Panc1 (cell line): Measurements from ENCODE around the gene UBP1. TPM values are rescaled to one million over a fixed set of nuclear protein-coding genes. Genes with fewer than 3 reads are reported as not detected.

Experiments
- ATAC-seq: fragments of 200-7000 bp; cut with Tn5 transposase; 2 replicates; pipeline ENCODE4 v1.9.1; 2020; ENCODE audit warnings: mild to moderate bottlenecking, moderate library complexity
- BruUV-seq: library from RNA; stranded (reverse); fragments of 400-500 nt; replicated peaks from 2 replicates; lab custom pipeline; 2021; lab: Mats Ljungman, UMichigan
- CTCF ChIA-PET: fragments of 300-600 bp; sonication (Branson Sonifier 250); formaldehyde crosslinking; loops from one replicate; lab custom pipeline; 2022; ENCODE audit warnings: antibody characterized with exemption; lab: Charles Lee
- POLR2A ChIA-PET: fragments of 300-600 bp; sonication (Branson Sonifier 250); formaldehyde crosslinking; loops from one replicate; lab custom pipeline; 2022; ENCODE audit warnings: antibody characterized with exemption; lab: Charles Lee
- DNase-seq: peaks from one replicate; pipeline ENCODE4 v3.0.0-alpha.2; 2010; ENCODE audit warnings: low read depth, low spot score
- H3K27ac ChIP-seq: 2 replicates; pipeline ENCODE4 v1.5.1; 2011; ENCODE audit warnings: mild to moderate bottlenecking, low read length, inconsistent platforms
- H3K27me3 ChIP-seq: fragments of 200-500 bp; sonication (Bioruptor generic); 2 replicates; pipeline ENCODE4 v1.6.0; 2014; ENCODE audit warnings: low read length, inconsistent platforms; ENCODE audit not compliant: control insufficient read depth, insufficient read depth
- H3K36me3 ChIP-seq: fragments of 200-500 bp; sonication (Bioruptor generic); 2 replicates; pipeline ENCODE4 v1.5.1; 2014; ENCODE audit warnings: inconsistent platforms, mild to moderate bottlenecking, low read length, moderate library complexity; ENCODE audit not compliant: control insufficient read depth, insufficient read depth
- H3K4me1 ChIP-seq: 2 replicates; pipeline ENCODE4 v1.5.1; 2011; ENCODE audit warnings: inconsistent platforms, mild to moderate bottlenecking, low read length, moderate library complexity; ENCODE audit not compliant: control insufficient read depth, insufficient read depth
- H3K4me3 ChIP-seq, 2 experiments: 2 replicates each; pipeline ENCODE4 v1.5.1; 2011 to 2012; ENCODE audit warnings: low read depth in 2 of 2, low read length in 2 of 2, mild to moderate bottlenecking in 2 of 2, inconsistent platforms in 1 of 2, moderate library complexity in 1 of 2
- H3K9me3 ChIP-seq: fragments of 200-500 bp; sonication (Bioruptor generic); 2 replicates; pipeline ENCODE4 v1.5.1; 2014; ENCODE audit warnings: low read depth, mild to moderate bottlenecking, inconsistent platforms, low read length, moderate library complexity; ENCODE audit not compliant: control insufficient read depth, insufficient read depth
- CTCF ChIP-seq: fragments of 450-650 bp; IDR thresholded peaks from 2 replicates; pipeline ENCODE4 v1.5.1; 2017; ENCODE audit warnings: mild to moderate bottlenecking
- POLR2AphosphoS5 ChIP-seq: IDR thresholded peaks from 2 replicates; pipeline ENCODE4 v1.6.1; 2012; ENCODE audit warnings: mild to moderate bottlenecking, low read depth, low read length, moderate library complexity
- SIN3A ChIP-seq: IDR thresholded peaks from 2 replicates; pipeline ENCODE4 v1.6.1; 2012; ENCODE audit warnings: low read depth, mild to moderate bottlenecking, low read length, moderate library complexity, borderline replicate concordance; ENCODE audit not compliant: insufficient read depth
- TCF7L2 ChIP-seq: IDR thresholded peaks from 2 replicates; pipeline ENCODE4 v1.6.1; 2011; ENCODE audit warnings: mild to moderate bottlenecking, low read depth, low read length, inconsistent platforms
- in situ Hi-C: cut with HindIII; loops from 2 replicates; pipeline ENCODE4 v1.10.0; 2016; ENCODE audit warnings: low sequenced_read_pairs, low pct_unique_long_range_greater_than_20kb
- intact Hi-C: fragments of 100-400 bp; cut with micrococcal nuclease; formaldehyde crosslinking; loops from one replicate; pipeline ENCODE4 v1.10.0; 2022; ENCODE audit not compliant: unreplicated experiment
- total RNA-seq: library from RNA; stranded (reverse); gene quantifications from one replicate; pipeline ENCODE4 v1.2.1, GENCODE V29; 2021; ENCODE audit not compliant: unreplicated experiment
- TF ChIP-seq, protein P1 (sequence below), 2 experiments: IDR thresholded peaks; 2 replicates each; pipeline ENCODE4 v1.6.1; 2011 to 2012; ENCODE audit warnings: low read depth in 2 of 2, control low read depth in 1 of 2, low read length in 1 of 2, mild to moderate bottlenecking in 1 of 2, moderate library complexity in 1 of 2; ENCODE audit not compliant: insufficient read depth in 1 of 2

The UBP1 gene
- total RNA-seq, 1 experiment from 2014 or later: 62.4 TPM

GRCh38 chr3:33426068-33426467 is 14.1 kb downstream of the UBP1 start:
- TF ChIP-seq SIN3A (no peak), CTCF (no peak), TCF7L2 (no peak), POLR2AphosphoS5 (no peak)
- TF ChIP-seq, protein P1, sequence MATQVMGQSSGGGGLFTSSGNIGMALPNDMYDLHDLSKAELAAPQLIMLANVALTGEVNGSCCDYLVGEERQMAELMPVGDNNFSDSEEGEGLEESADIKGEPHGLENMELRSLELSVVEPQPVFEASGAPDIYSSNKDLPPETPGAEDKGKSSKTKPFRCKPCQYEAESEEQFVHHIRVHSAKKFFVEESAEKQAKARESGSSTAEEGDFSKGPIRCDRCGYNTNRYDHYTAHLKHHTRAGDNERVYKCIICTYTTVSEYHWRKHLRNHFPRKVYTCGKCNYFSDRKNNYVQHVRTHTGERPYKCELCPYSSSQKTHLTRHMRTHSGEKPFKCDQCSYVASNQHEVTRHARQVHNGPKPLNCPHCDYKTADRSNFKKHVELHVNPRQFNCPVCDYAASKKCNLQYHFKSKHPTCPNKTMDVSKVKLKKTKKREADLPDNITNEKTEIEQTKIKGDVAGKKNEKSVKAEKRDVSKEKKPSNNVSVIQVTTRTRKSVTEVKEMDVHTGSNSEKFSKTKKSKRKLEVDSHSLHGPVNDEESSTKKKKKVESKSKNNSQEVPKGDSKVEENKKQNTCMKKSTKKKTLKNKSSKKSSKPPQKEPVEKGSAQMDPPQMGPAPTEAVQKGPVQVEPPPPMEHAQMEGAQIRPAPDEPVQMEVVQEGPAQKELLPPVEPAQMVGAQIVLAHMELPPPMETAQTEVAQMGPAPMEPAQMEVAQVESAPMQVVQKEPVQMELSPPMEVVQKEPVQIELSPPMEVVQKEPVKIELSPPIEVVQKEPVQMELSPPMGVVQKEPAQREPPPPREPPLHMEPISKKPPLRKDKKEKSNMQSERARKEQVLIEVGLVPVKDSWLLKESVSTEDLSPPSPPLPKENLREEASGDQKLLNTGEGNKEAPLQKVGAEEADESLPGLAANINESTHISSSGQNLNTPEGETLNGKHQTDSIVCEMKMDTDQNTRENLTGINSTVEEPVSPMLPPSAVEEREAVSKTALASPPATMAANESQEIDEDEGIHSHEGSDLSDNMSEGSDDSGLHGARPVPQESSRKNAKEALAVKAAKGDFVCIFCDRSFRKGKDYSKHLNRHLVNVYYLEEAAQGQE (IDR thresholded peaks at IDR 0.05; ENCODE audit: insufficient read depth in 1 of 2, low read depth in 2 of 2, low read length in 1 of 2): no peak
- H3K4me3 ChIP-seq: no peak overlapping the region
- H3K9me3 ChIP-seq: no peaks in the 10 kb centered on the region
- in situ Hi-C loops: no loop called here
- intact Hi-C loops: no loop called here
- ATAC-seq (no peak), DNase-seq (no peak)
- H3K27me3 ChIP-seq: no peaks in the 10 kb centered on the region
- BruUV-seq: no TSS peak
- CTCF ChIA-PET: no interaction called here
- H3K4me1 ChIP-seq: peaks cover 14% of the 10 kb centered on the region
- H3K27ac ChIP-seq: no peak overlapping the region
- POLR2A ChIA-PET: no interaction called here
- H3K36me3 ChIP-seq: no peaks in the 10 kb centered on the region

- Histone ChIP-seq H3K9me3 (no peaks in the 10 kb centered on the region), H3K27me3 (no peaks in the 10 kb centered on the region), H3K4me3 (no peak overlapping the region), H3K27ac (no peak overlapping the region), H3K36me3 (no peaks in the 10 kb centered on the region), H3K4me1 (peaks cover 12% of the 10 kb centered on the region)
- ATAC-seq: no peak
- CTCF ChIA-PET: no interaction called here
- intact Hi-C loops: no loop called here
- POLR2A ChIA-PET: no interaction called here
- no peak for DNase-seq
- in situ Hi-C loops: no loop called here
- TF ChIP-seq SIN3A: no peak
- TF ChIP-seq, protein P1 (IDR thresholded peaks at IDR 0.05; ENCODE audit: insufficient read depth in 1 of 2, low read depth in 2 of 2, low read length in 1 of 2): no peak
- no peak for TF ChIP-seq CTCF
- no peak for TF ChIP-seq TCF7L2
- TF ChIP-seq POLR2AphosphoS5: no peak
- BruUV-seq: no TSS peak
Measured at GRCh38 chr3:33425453-33425852, 14.8 kb downstream of the UBP1 start.
